Stimulated activated CD4-positive, alpha-beta T cell treated with anti-CD3 and anti-CD28 coated beads, Interleukin-15, amount 100 ng/mL, for 48 hours (primary cell): Measurements from ENCODE around the gene PMM2.

Experiments
- DNase-seq, 2 donors: peaks; one replicate each; pipeline ENCODE4 v3.0.0-alpha.2; 2020; ENCODE audit warnings: low read depth in 2 of 2

The PMM2 gene

DNA sequence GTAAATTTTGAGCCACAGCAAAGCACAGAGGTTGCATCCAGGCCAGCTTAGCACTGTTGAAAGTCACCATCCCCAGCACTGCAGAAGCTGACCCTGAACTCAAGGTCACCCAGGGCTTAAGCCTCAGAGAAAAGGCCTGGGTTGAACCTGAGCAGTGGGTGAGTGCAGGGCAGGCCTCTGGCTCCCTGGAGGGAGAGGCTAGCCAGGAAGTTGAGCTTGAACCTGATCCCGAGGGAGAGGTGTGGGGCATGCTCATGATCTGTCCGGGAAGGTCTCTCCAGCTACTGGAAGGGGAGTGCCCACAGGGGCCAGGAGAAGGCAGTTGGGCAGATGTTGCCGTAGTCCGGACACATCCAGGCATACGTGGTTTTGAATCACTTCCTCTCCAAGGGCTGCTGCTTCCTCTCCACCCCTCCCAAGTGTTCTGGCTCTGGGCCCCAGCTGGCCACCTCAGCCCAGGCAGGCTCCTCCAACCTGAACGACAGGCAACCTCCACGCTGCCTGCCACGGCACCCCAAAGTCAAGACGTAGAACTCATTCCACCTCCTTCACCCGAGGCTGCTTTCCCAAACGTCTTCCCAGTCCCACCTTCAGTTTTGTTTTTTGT, 52.7 kb downstream of the PMM2 start:
- no peak for DNase-seq

DNA sequence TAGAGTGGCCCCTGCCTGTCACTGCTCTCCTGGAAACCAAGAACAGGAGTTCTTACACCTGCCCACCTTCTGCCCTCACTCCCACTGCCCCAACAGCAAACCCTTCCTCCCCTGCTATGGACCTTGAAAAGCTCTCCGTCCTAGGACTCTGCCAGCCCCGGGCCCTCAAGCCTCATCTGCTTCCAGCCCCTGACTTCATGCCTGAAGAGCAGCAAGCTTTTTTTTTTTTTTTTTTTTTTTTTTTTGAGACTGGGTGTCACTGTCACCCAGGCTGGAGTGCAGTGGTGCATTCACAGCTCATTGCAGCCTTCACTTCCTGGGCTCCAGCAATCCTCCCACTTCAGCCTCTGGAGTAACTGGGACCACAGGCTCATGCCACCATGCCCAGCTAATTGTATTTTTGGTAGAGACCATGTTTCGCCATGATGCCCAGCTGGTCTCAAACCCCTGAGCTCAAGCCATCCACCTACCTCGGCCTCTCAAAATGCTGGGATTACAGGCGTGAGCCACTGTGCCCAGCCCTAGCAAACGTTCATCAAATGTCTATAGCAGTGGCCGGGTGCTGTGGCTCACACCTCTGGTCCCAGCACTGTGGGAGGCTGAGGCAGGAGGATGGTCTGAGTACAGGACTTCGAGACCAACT, 54.2 kb downstream of the PMM2 start:
- DNase-seq: no peak

DNA sequence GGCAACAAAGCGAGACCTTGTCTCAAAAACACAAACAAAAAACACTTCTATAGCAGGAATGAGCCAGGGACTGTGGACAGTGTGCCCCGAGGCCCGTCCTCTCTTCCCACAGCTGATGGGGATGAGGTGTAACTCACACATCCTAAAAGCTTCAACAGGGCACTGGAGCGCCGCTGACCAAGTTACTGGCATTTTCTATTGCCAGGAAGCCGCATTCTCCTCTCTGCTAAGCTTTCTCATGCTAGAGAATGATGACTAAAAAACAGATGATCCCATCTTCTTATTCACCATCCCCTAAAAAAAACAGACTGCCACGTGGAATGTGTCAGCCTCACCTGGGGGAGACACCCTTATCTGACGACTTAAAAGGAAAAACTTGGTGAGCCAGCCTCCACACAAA, 54.9 kb downstream of the PMM2 start:
- no peak for DNase-seq

DNA sequence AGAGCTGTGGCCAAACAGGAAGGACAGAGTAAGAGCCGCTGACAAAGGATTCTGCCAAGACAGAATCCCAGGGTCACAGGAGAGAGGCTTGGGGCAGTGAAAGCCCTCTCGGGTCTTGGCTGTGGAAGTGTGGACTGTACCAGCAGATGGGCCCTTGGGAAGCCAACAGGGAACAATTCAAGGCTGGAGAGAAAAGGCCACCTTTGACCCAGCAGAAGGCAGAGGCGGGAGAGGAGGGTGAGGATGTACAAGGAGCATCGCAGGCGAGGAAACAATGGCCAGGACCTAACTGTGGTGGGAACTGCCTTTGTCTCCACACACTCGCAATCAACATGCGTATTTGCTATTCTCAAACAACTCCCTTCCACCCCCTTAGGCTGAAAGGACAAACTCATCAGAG, 55.5 kb downstream of the PMM2 start:
- no peak for DNase-seq

DNA sequence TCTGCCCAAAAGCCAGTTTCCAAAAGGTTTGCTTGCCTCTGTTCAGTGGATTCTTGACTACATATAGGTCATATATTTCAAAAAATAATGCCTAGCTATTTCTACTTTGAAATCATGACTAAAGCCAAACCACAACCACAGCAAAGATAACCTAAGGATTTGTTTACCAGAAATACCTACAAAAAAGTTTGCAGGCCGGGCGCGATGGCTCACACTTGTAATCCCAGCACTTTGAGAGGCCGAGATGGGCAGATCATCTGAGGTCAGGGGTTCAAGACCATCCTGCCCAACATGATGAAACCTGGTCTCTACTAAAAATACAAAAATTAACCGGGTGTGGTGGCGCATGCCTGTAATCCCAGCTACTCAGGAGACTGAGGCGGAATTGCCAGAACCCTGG, 56.0 kb downstream of the PMM2 start:
- DNase-seq: no peak

DNA sequence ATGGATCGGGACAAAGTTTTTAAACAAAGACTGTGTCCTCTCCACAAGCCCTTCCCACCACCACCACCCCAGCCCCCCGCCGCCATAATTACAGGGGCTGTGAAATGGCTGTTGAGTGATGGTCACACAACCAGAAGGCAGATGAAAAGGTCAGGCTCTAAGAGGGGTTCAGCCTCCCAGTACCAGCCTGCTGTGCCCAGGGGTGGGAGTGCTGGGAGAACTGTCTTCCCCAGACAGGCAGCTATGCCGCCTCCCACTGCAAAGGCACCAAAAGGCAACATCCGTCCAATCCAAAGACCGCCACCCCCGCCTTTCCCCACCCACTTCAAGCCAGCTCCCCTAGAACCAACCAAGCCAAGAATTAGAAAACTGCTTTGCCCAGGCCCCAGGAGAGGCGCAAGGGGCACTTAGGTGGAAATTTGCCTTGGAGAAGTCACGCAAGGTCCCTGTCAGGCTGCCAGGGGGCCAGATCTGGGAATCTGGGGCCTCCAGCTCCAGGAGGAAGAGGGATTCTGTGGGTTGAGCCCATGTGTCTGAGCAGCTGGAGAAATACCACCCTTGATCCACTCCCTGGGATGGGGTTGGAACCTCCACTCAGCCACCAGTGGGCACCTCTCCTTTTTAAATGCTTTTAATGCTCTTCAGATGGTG, 56.8 kb downstream of the PMM2 start:
- DNase-seq: no peak

DNA sequence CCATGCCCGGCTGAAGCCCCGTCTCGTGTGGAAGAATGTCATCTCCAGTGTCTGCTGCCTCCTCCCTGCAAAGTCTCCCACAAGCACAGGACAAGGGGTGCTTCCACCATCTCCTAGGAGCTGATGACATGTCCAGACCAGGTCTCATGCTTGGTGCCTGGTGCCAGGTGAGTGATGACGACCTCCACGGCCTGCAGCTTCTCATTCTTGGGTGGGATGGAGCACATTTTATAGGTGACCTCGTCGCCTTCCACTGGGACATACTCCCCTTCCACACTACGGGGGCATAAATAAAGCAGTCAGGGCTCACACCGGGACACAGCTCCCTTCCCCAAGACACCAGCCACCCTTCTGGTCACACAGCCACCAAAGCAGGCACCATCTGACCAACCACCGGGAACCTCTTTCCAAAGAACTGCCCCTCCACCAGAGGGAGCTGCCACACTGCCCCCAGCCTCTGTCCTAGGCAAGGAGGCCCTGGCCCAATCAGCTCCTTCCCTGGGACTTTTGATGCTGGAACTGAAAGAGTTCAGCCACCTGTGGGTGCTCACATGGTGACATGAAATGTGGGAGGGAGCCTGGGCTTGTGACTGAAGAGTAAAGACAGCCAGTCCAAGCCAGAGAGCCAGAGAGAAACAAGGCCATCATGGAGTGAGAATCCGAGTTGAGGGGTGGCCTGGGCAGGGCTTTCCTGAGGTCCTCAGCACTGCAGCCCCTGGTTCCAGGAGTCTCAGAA, 57.6 kb downstream of the PMM2 start:
- no peak for DNase-seq

DNA sequence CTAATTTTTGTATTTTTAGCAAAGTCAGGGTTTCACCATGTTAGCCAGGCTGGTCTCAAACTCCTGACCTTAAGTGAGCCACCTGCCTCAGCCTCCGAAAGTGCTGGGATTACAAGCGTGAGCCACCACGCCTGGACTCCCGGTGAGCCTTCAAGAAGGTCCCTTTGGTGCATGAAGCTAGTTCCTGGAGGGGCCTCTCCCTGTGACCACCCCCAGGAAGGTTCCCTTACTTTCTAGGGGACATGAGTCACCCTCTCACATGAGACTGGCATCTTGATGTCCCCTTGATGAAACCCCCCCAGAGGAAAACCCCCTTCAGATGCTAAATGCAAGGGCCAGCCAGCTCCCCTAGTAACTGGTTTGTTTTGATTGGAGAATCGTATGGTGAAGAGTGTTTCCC, 58.3 kb downstream of the PMM2 start:
- DNase-seq: no peak

DNA sequence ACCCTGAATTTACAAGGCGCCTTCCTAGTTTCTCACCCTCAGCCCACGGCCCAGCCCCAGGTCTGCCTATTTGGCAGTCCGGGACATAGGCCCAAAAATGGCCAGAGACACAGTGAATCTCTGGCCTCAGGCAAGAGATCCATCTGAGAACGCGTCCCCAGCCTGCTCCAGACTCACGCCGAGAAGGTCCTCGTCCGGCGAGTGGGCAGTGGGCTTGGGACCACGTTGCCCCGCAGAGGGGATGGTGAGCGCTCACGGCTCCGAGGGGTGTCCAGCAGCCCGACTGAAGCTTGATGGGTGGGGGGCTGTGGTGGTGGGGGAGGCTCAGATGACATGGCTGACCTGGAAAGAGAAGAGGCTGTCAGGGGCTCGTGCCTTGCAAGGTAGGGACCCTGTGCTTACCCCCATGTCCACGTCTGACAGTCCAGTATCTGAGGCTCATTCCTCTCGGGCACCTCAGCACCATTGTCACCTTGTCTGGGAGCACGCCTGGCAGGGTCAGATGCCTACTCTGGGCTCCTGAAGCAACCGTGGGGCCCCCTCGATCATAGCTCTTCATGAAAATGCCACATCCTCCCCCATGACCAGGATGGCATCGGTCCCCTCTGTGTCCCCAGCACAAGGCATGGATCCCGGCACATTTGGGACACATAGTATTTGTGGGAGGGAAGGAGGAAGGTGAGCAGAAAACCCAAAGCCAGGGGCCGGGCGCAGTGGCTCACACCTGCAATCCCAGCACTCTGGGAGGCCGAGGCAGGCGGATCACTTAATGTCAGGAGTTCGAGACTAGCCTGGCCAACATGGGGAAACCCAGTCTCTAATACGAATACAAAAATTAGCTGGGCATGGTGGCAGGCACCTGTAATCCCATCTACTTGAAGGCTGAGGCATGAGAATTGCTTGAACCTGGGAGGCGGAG, 61.6 kb downstream of the PMM2 start:
- no peak for DNase-seq

DNA sequence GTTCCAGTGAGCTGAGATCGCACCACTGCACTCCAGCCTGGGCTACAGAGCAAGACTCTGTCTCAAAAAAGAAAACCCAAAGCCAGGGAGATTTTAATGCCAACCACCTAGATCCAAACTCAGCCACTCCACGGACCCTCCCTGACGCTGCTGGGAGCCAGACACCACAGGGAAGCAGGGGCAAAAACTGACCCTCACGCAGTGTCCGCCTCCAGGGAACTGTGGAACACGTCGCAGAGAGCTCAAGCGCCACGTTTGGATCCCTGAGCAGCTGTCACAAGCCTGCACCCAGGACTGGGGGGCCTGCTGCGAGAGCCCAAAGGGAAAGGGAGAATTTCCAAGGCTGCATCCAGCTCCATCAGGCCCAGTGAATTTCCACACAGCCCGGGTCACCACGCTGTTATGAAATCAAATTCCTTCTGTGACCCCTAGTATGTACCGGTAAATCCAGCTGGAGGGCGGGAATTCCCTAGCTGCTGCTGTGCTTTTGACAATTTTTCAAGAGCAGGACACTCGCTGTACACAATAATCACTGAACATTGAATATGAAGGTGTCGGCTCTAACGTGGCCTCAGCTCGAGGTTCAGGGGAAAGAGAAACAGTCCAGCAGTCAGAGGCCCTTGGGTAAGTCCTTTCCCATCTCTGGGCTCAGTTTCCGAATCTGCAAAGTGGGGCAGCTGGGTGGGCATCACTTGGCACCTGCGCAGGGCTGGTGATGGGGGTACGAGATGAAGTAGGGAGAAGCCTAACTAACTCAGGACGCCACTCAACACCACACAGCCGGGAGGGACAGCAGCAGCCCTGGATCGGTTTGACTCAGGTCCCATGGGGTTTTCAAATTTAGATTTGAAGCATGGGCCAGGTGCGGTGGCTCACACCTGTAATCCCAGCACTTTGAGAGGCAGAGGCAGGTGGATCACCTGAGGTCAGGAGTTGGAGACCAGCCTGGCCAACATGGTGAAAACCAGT, 62.6 kb downstream of the PMM2 start:
- DNase-seq: no peak

DNA sequence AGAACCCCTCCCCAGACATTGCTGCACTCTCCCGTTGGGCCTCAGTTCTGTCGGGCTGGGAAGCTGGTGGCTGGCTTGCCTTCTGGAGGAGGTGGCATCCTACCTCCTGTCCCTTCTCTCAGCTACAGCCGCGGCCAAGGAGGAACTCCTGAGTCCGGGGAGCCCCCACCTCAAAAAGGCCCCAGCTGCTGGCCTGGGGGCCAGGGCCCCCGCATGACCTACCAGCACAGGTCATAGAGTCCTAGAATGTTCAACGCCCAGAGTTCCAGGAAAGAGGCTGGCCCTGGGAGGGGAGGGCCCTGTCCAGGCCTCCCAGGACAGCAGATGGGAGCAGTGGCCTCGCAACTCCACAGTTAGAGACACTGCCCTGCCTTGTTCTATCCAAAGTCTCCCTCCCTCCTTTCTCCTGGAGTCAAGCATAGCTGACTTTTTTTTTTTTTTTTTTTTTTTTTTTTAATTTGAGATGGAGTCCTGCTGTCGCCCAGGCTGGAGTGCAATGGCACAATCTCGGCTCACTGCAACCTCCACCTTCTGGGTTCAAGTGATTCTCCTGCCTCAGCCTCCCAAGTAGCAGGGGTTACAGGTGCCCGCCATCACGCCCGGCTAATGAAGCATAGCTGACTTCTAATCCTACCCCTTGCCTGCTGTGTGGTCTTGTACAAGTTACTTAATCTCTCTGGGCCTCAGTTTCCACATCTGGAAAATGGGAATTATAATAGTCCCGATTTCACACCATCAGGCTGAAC, 64.1 kb downstream of the PMM2 start:
- DNase-seq: no peak

DNA sequence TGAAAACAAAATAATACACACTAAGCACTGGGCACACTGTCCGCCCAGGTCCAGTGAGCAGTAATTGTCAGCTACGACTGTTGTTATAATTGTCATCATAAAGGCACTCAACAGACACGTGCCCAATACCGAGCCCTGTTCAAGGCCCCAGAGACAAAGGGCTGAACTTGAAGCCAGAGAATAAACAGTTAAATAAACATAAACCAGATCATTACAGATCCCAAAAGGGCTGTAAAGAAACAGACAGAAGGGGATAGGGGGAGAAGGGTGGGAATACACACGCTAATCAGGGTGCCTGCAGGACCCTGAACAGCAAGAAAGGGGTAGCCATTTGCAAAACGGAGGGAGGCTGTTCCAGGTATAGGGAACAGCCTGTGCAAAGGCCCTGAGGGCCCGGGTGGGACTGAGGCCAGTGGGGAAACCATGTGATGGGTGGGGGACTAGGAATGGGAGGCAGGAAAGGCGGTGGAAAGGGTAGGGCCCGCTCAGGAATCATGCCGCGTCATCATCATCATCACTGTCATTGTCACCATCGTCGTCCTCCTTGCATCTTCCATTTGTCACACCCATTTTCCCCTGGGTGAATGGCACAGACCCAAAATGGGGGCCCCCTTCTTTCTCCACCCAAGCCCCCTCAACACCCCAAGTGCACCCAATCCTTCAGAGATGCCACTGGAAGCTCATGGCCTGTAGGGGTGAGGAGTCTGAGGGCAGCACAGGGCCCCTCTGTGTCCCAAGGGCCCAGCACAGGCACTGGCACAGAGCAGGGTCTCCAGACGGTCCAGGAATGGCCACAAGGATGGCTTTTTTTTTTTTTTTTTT, 64.9 kb downstream of the PMM2 start:
- DNase-seq: no peak

DNA sequence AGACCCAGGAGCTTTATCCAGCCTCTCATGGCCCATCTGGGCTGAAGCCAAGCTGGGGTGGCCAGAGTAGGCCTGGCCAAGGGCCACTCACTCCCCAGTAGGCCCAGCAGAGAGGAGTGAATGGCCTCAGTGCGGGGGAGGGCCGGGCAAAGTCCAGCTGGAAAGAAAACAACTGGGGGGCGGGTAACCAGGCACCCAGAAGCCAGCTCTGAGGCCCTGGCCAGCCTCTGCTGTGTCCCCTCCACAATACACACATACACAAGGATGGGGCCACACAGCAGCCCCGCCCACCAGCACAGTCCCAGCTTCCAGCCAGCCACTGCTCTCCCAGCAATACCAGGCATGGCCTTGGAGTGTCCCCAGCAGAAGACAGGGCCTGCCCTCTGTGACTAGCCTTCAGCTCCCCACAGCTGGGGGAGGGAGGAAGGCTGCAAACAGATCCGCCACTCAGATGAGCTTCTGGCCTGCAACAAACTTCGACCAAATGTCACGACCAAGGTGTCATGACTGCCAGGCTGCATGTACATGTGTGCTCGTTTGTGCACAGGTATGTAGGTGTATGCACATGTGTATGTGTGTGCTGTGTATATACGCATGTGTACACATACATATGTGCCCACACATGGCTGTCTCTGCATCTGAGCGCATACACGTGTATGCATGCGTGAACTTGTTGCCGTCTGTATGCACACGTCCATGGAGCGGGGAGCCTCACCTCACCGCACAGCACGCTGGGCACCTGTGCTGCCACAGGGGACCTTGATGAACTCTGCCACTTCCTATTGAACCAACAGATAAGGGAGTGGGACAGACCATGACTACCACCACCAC, 66.2 kb downstream of the PMM2 start:
- DNase-seq: no peak

DNA sequence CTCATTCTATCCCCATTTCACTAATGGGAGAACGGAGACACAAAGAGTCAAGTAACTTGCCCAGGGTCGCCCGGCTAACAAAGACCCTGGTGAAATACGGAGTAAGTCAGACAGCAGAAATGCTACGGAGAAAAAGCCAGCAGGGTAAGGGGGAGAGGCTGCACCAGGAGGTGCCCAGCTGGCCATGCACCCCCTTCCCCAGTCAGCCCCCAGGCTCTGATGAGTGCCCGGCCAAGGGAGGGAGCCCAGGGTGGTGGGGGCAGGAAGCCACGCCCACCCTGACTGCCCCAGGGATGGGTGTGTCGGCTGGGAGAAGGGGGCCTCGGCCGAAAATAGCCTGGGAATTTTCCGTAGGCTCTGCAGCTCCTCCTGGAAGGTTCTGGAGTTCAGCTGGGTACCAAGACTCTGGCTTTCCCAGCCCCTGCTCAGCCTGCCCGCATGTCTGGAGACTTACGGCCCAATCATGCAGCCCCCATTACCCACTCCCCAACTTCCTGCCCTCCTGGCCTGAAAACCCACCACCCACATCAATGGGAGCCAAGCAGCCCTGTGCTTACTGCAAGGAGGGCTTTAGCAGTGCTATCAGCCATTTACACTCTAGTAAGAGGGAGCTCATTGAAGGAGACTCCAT, 67.0 kb downstream of the PMM2 start:
- DNase-seq: no peak

DNA sequence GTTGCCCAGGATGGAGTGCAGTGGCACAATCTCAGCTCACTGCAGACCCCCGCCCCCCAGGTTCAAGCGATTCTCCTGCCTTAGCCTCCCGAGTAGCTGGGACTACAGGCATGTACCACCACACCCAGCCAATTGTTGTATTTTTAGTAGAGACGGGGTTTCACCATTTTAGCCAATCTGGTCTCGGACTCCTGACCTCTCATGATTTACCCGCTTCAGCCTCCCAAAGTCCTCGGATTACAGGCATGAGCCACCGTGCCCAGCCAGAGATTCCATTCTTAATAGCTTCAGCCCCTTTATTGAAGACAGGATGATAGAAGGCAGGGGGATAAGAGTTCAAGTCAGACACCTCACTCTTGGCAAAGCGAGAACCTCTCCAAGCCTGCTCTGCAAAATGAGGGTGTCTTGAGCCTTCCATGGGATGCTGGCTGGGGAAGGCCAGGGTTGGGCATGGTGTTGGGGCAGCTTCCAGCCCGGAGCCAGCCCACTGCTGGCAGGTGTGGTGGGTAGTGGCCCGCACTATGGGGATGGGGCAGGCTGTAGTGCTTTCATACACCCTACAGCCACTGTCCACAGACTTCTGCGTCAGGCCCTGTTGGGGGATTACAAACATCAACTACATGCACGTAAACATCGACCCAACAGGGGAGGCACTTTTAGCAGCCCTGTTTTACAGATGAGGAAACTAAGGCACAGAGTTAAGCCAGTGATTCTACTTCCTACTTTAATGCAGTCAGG, 67.7 kb downstream of the PMM2 start:
- DNase-seq: no peak

DNA sequence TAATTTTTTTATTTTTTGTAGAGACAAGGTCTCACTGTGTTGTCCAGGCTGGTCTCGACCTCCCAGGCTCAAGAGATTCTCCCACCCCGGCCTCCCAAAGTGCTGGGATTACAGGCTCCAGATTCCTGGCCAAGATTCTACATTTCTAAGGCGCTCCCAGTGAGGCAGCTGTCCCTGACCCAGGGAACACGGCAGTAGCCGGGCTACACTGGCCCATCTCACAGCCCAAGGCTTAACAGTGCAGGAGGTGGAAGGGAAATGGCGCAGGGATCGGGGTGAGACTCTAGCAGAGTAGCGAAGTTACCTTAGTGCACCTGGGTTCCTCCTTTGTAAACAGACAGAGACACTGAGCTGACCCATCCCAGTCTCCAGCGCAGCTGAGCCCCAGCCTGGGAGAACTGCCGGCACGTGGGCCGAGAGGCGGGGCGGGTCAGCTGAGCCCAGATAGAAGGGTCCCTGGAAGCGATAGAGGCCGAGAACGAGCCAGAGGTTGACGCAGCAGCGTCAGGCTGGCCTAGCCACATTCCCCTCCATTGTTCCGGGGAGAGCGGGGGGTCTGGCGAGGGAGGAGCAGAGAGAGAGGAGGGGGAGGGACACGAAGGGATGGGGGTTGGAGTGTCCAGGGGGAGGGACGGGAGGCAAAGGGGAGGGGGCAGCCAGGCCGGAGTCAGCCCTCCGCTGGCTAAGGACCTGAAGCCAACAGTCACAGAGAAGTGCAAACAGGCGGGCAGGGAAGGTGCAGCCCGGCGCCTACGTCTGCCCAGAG, 68.7 kb downstream of the PMM2 start:
- DNase-seq: no peak
